Right ventricle myocardium superior (tissue), 1 donor: Measurements from ENCODE around the gene MFSD12. TPM values are rescaled to one million over a fixed set of nuclear protein-coding genes. Genes with fewer than 3 reads are reported as not detected.

Experiments
- ATAC-seq: fragments of 200-7000 bp; cut with Tn5 transposase; one replicate; pipeline ENCODE4 v1.9.1; 2020; ENCODE audit warnings: mild to moderate bottlenecking; ENCODE audit not compliant: poor library complexity
- DNase-seq: peaks from one replicate; pipeline ENCODE4 v3.0.0-alpha.2; 2020
- intact Hi-C: fragments of 100-400 bp; cut with DNase I; formaldehyde crosslinking; loops from one replicate; pipeline ENCODE4 v1.11.2; 2022
- total RNA-seq: library from RNA; stranded (reverse); fragmentation: NEBNext Ultra II Directional; extraction: Animal tissue kit (Norgen Biotek cat#: 25700); gene quantifications from one replicate; pipeline ENCODE4 v1.2.1, GENCODE V29; 2021
- donor health status: DM: no; HTN: yes; CAD: no; lungs with severe emphysema.

The MFSD12 gene
- total RNA-seq, 1 donor from 2014 or later, result 21.7 TPM

DNA sequence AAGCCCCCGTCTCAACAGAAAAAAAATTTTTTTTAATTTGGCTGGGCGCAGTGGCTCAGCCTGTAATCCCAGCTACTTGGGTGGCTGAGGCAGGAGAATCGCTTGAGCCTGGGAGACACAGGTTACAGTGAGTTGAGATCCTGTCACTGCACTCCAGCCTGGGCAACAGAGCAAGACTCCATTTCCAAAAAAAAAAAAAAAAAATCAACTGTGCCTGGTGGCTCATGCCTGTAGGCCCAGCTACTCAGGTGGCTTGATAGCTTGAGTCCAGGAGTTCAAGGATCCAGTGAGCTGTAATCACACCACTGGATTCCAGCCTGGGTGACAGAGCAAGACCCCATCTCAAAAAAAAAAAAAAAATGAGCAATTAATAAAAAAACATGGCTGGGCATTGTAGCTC lies 55.6 kb downstream of the MFSD12 start:
- intact Hi-C loops, result no loop called here
- DNase-seq (no peak), ATAC-seq (no peak)

DNA sequence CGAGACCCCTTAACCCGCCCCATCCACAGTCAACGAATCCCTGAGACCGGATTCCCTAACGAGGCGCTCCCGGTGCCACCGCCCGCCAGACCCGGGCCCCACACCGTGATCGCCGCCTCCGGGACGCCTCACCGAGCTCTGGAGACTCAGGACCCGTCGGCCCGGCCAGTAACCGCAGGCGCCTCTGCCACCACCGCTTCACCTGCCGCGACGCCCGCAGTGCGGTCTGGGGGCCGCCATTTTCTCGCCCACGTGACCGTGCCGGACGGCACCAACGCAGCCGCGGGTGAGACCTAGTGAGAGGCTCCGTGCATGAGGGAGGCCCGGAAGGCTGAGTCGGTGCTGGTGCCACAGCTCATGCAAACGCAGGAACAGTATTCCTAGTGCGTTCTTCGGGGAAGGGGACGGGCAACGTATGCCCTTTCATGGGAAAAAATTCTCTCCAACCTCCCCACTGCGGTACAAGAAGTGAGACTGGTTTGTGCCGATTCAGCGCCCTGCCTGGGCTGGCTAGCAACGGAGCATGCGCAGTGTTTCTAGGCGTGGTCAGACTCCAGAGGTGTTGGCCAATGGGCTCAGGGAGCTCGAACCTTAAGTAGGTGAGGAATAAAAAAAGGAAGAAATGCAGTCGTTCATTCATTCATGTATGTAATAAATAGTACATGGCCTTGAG lies 56.8 kb downstream of the MFSD12 start, which contains the start of gene DOHH:
Gene DOHH (minus strand): TSS at position 246 of the 673 bp plus-strand sequence. CDS start 3,860 bp downstream, outside the sequence.
- ATAC-seq (peak; percentile 97), DNase-seq (peak; percentile 97)
- intact Hi-C loops, result no loop called here

DNA sequence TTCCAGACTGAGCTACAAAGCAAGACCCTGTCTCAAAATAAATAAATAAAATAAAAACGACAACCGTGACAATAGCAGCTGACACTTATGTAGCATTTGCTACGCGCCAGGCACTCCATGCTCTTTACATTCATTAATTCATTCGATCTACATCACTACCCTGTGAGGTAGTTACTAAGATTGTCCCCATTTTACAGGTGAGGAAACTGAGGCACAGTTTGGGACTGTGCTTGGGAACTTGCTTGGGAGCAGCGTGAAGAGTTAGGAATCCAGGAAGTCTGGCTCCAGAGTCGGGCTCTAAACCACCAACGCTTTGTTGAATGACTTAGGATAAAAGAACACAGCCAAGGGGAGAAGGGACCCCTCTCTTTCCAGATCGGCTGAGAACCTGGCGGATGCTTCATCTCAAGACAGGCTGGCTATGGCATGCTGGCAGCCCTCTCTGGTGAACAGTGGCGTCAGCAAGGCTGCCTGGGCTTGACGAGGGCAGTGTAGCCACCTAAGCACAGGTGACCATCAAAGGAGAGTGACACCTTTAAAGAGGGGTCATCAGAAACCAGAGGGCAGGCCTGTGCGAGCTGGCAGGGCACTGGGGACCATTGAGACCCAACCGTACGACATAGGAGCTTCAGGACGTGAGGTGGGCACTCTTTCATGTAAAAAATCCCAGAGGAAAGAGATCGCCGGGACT lies 57.5 kb downstream of the MFSD12 start:
- ATAC-seq, result no peak
- intact Hi-C loops, result no loop called here
- no peak for DNase-seq

DNA sequence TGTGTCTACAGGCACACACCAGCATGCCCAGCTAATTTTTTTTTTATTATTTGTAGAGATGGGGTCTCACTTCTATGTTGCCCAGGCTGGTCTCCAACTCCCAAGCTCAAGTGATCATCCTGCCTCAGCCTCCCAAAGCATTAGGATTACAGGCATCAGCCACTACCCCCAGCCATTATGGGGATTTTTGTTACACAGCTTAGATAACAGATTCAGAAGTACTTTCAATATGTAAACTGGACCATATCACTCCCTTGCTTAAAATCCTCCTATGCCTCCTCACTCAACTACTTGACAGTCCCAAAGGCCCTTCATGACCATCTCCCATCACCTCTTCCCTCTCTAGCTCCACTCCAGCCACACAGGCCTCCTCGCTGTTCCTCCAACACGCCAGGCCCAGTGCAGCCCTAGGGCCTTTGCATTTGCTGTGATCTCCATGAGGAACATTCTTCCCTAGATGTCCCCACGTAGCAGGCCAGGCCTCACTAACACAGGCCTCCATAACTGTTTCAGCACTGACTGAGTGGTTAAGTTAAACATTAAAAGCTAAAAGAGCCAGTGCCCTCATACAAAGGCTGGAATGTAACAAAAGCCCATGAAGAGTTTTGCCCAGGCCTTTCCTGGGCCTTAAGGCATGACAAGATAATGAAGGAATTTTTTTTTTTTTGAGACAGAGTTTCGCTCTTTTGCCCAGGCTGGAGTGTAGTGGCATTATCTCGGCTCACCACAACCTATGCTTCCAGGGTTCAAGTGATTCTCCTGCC lies 59.4 kb downstream of the MFSD12 start:
- no peak for ATAC-seq
- DNase-seq, result no peak
- intact Hi-C loops, result no loop called here

DNA sequence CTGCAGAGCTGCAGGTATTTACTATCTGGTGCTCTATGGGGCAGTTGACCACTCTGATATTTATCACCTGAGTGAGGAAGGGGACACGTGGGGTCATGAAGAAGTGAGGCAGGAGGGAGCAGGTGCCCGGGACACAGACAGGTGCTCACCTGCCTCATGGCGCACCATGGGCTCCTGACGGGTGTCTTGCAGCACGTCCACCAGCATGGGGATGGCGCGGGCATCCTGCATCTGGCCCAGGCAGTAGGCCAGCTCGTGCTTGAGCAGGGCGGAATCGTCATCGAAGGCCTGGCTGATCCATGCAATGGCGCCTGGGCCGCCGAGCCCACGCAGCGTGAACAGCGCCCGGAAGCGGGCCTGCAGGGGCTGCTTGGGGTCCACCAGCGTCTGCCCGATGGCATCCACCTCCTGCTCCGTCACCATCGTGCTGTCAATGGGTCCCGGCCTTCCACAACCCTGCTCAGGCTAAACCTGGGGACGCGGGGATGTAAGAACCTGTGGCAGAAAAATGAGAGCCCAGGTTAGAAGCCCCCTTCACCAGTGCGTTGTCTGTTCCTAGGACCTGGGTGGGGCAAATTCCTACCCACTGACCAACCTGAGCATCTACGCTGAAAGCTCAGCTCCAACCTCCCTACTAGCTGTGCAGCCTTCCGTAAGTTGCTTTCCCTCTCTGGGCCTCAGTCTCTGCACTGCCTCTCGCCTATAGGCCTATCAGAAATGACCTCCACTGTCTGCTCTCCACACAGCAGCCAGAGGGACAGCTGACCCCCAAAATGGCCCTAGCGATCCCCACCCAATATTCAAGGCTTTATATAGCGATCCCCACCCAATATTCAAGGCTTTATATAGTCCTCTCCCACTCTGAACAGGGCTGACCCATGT lies 60.8 kb downstream of the MFSD12 start:
- intact Hi-C loops, result no loop called here
- no peak for DNase-seq
- no peak for ATAC-seq

DNA sequence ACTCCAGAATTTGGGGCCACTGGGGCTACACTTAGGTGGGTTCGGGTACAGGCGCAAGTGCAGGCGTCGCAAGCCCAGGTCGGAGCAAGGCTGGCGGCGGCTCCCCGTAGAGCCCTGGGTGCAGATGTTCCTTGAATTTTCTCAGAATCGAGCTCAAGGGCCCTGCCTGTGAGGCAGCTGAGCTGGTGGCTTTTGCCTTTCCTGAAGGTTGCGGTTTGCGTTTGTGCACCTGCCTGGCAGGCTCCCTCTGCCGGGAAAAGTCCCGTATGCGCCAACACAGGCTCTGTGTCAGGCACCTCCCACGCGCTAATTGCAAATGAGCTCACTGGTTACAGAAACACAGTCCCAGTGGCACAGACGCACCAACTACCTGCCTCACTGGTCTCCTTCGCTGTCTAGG lies 62.8 kb downstream of the MFSD12 start:
- no peak for DNase-seq
- ATAC-seq, result no peak
- intact Hi-C loops, result no loop called here

Other genes starting within 250 kb of the MFSD12 start
- 153 TPM for gene NFIC, start 191.0 kb downstream of the MFSD12 start, total RNA-seq
- gene SMIM24, start 77.1 kb downstream of the MFSD12 start, total RNA-seq, result not detected
- not detected for gene SMIM44, start 74.1 kb downstream of the MFSD12 start, total RNA-seq
- 10.5 TPM for gene DOHH, start 56.9 kb downstream of the MFSD12 start, total RNA-seq
- gene FZR1, start 51.3 kb downstream of the MFSD12 start, total RNA-seq, result 19.0 TPM
- 0.46 TPM for gene TEKTIP1, start 18.4 kb downstream of the MFSD12 start, total RNA-seq
- gene HMG20B, start 15.4 kb upstream of the MFSD12 start, total RNA-seq, result 34.4 TPM
- gene GIPC3, start 27.9 kb upstream of the MFSD12 start, total RNA-seq, result 2.2 TPM
- gene TBXA2R, start 49.3 kb upstream of the MFSD12 start, total RNA-seq, result 2.6 TPM
- gene CACTIN, start 69.2 kb upstream of the MFSD12 start, total RNA-seq, result 13.7 TPM
- 31.6 TPM for gene PIP5K1C, start 142.9 kb upstream of the MFSD12 start, total RNA-seq
- gene TJP3, start 150.8 kb upstream of the MFSD12 start, total RNA-seq, result not detected
- 12.3 TPM for gene APBA3, start 204.1 kb upstream of the MFSD12 start, total RNA-seq
- 70.5 TPM for gene MRPL54, start 205.1 kb upstream of the MFSD12 start, total RNA-seq
- not detected for gene RAX2, start 214.6 kb upstream of the MFSD12 start, total RNA-seq
- 0.24 TPM for gene MATK, start 228.8 kb upstream of the MFSD12 start, total RNA-seq